AG04449 (cell line): Measurements from ENCODE around the gene TEX48.

ENCODE experiments used
- CTCF ChIA-PET: fragments of 350-600 bp; formaldehyde crosslinking; extraction: SDS; loops from one replicate; lab custom pipeline; 2021; ENCODE audit warnings: antibody characterized with exemption; lab: Yijun Ruan, JAX
- POLR2A ChIA-PET: fragments of 400-600, 350-600 bp; formaldehyde crosslinking; extraction: SDS; loops from one replicate; lab custom pipeline; 2020; ENCODE audit warnings: antibody characterized with exemption, inconsistent platforms; lab: Yijun Ruan, JAX
- DNase-seq: peaks from one replicate; pipeline ENCODE4 v3.0.0-alpha.2; 2010; ENCODE audit warnings: low read depth, low spot score
- H3K4me3 ChIP-seq: 2 replicates; pipeline ENCODE4 v1.5.1; 2011; ENCODE audit warnings: low read depth, mild to moderate bottlenecking, control low read depth, low read length
- CTCF ChIP-seq: IDR thresholded peaks from one replicate; pipeline ENCODE4 v1.5.1; 2011; ENCODE audit warnings: mild to moderate bottlenecking, moderate library complexity, low read length, control low read depth, inconsistent platforms; ENCODE audit not compliant: insufficient read depth; ENCODE audit errors: missing control alignments

The TEX48 gene

GRCh38 chr9:114671605-114672004 lies 10.4 kb downstream of the TEX48 start:
- no peak for TF ChIP-seq CTCF
- H3K4me3 ChIP-seq = no peak overlapping the region
- ChIA-PET CTCF (interaction anchor here (1.6 to 14.1 kb wide), 7 partner anchors 7 to 343 kb away, joined by 4 to 149 read pairs (median 12); partner anchors contain the start of gene TEX48), POLR2A (no interaction called here)
- no peak for DNase-seq

- CTCF ChIA-PET = interaction anchor here (2.2 to 14.1 kb wide), 4 partner anchors 8 to 345 kb away, joined by 12 to 149 read pairs (median 30); partner anchors contain the start of gene TEX48
- no peak for DNase-seq
- H3K4me3 ChIP-seq = no peak overlapping the region
- TF ChIP-seq CTCF = no peak
- POLR2A ChIA-PET = no interaction called here
Observed at GRCh38 chr9:114669961-114670360, 12.0 kb downstream of the TEX48 start.

- ChIA-PET POLR2A (no interaction called here), CTCF (interaction anchor here (0.9 to 14.1 kb wide), 7 partner anchors 11 to 346 kb away, joined by 3 to 149 read pairs (median 5); partner anchors contain the start of gene TEX48)
- no peak for TF ChIP-seq CTCF
- no peak for DNase-seq
- no peak overlapping the region for H3K4me3 ChIP-seq
Observed at GRCh38 chr9:114668146-114668545, 13.8 kb downstream of the TEX48 start.

- no peak overlapping the region for H3K4me3 ChIP-seq
- TF ChIP-seq CTCF = no peak
- CTCF ChIA-PET = interaction anchor here (0.8 to 14.1 kb wide), 7 partner anchors 12 to 349 kb away, joined by 3 to 156 read pairs (median 17); partner anchors contain the start of gene TEX48
- no peak for DNase-seq
- POLR2A ChIA-PET = no interaction called here
Observed at GRCh38 chr9:114666851-114667250, 15.1 kb downstream of the TEX48 start.

- ChIA-PET POLR2A (no interaction called here), CTCF (interaction anchor here (0.8 to 14.1 kb wide), 6 partner anchors 12 to 349 kb away, joined by 3 to 156 read pairs (median 40); partner anchors contain the start of gene TEX48)
- no peak for TF ChIP-seq CTCF
- DNase-seq = no peak
- no peak overlapping the region for H3K4me3 ChIP-seq
Observed at GRCh38 chr9:114666401-114666800, 15.6 kb downstream of the TEX48 start.

- CTCF ChIA-PET = interaction anchor here (0.9 to 15.2 kb wide), 10 partner anchors 11 to 351 kb away, joined by 3 to 367 read pairs (median 50); partner anchors contain the start of gene TEX48
- no peak for DNase-seq
- no peak overlapping the region for H3K4me3 ChIP-seq
- POLR2A ChIA-PET = no interaction called here
- no peak for TF ChIP-seq CTCF
Observed at GRCh38 chr9:114664181-114664580, 17.8 kb downstream of the TEX48 start.
